ENCODE results near the gene DYNLT2B.

GRCh38 chr3:196298521-196298920 lies 19.5 kb downstream of the DYNLT2B start:
- TF ChIP-seq CTCF (IDR thresholded peaks at IDR 0.05) (no peak), POLR2A (IDR thresholded peaks at IDR 0.05) (no peak)
